HG03175 (cell line): Measurements from ENCODE around the gene EXOG.
"Not testable (repeated sequence)": the region's sequence is repeated elsewhere in the genome, so short reads cannot be mapped to it uniquely, and the experiment has no call there.

Experiments
- ATAC-seq: cut with Tn5 transposase; IDR thresholded peaks from one replicate; pipeline ENCODE4 v1.9.1; 2021; ENCODE audit warnings: mild to moderate bottlenecking, moderate library complexity; ENCODE audit not compliant: unreplicated experiment

EXOG gene

DNA sequence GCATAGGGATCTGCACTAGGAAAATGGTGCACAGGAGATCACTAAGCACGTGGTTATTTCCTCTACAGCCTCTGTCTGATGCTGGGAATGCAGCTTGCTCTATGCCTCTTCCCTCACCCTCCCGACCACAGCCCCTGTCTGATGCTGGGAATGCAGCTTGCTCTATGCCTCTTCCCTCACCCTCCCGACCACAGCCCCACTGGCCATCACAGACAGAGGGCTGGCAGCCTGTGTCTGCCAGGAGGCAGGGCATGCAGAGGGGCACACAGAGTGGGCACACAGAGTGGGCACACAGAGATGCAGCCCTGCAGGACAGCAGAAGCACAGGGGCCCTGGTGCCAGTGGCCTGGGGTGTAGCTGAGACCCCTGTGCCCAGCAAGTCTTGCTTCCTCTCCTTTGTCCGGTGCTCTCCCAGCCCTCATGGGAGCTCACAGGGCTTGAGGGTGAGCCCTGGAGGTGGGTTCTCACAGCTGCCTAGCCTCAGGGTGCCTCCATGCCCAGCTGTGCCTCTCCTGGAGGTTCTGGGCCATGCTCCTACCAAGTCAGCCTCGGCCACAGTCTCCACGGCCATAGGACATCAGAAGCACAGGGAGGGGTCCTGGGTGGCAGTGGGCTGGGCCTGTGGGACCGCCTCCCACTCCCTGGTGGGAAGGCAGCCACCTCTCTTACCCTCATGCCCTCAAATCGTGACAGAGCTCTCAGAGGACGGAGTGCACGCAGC, 65.8 kb downstream of the EXOG start:
- no peak for ATAC-seq

DNA sequence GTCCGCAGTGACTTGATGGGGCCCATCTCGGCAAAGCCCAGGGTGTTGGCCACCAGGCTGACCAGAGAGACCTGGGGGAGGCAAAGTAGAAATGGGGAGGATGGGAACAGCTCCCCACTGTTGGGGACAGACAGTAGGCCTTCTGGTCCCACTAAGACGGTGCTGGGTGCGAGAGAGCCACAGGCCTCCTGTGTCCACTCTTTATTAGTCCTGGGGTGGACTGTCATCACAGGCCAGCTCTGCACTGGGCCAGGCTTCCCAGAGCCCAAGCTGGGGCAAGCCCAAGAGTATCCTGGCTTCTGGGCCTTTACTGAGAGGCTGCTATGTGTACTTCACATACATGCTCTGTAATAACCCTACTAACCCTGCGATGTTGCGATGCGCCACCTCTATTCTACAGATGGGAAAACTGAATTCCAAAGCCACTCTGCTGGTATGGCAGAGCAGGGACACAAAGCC, 66.4 kb downstream of the EXOG start:
- ATAC-seq: no peak

DNA sequence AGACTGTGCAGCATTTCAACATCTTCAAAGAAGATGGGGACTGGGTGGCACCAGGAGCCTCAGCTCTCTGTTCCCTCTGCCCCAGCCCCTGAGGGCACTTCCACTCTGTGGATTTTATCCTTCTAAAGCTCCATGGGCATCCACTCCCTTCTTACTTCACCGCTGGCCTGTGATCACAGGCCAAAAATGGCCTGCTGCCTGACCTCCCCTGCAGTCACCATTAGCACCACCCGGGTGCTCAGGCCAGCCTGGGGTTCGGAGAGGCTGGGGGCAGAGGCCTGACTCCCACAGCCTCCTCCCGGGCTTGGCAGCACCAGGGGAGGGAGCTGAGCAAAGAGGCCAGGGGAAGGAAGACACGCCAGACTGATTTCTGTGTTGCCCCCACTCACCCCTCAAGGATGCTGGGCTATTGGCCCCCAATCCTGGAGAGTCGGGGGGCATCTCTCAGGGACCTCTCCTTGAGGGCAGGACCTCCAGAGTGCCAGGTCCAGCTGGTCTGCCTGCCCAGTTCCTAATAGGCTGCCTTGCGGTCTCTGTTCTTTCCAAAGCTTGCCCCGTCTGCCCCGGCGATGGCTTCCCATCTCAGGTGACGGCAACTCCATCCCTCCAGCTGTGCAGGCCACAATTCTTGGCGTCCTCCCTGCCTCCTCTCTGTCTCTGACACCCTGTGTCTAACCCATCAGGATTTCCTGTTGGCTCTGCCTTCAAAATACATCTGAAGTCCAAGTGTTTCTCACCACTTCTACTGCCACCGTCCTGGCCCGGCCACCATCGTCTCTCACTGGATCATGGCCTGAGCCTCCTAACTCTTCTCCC, 67.1 kb downstream of the EXOG start:
- no peak for ATAC-seq

DNA sequence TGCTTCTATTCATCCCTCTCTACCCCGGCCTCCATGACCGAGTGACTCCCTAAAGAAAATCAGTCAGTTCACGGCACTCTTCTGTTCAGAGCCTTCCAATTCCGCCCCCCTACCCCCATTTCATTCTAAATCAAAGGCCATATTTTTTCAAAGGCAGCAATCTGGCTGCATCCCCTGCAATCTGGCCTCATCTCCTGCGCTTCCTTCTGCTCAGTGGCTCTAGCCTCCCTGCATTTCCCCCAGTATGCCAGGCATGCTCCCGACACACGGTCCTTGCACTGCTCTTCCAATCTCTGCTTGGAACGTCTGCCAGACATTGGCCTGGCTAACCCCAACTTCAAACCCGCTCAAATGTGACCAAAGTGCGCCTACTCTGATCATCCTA, 67.7 kb downstream of the EXOG start:
- no peak for ATAC-seq

DNA sequence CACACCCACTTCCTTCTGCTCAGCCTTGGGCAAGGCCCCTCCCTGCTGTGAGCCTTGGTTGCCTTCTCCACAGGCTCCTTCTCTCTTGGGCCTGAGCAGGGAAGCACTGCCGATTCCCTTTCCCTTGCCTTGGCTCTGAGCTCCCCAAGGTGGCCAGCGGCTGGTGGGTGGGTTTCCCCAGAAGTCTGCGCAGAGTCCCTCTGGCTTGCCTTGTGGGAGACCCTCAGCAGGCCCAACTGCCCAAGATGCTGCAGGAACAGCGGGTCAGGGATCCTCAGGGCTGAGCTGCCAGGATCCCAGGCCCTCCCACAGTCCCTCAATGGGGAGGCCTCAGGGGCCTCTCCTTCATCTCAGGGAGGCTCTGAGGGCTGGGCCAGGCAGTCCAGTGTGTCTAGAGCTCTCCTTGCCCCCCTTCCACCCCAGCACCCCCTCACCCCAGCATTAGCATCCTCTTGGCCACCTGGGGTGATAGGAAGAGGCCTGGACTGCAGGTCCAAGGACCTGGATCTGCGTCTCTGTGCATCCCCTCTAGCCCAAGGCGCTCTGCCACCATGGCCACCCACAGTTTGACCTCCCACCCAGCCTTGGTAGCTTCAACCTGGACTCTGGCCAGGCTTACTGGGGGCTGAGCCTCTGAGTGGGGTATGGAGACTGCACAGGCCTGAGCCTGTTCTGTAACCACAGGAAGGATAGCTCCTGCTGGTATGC, 68.6 kb downstream of the EXOG start:
- ATAC-seq: no peak

DNA sequence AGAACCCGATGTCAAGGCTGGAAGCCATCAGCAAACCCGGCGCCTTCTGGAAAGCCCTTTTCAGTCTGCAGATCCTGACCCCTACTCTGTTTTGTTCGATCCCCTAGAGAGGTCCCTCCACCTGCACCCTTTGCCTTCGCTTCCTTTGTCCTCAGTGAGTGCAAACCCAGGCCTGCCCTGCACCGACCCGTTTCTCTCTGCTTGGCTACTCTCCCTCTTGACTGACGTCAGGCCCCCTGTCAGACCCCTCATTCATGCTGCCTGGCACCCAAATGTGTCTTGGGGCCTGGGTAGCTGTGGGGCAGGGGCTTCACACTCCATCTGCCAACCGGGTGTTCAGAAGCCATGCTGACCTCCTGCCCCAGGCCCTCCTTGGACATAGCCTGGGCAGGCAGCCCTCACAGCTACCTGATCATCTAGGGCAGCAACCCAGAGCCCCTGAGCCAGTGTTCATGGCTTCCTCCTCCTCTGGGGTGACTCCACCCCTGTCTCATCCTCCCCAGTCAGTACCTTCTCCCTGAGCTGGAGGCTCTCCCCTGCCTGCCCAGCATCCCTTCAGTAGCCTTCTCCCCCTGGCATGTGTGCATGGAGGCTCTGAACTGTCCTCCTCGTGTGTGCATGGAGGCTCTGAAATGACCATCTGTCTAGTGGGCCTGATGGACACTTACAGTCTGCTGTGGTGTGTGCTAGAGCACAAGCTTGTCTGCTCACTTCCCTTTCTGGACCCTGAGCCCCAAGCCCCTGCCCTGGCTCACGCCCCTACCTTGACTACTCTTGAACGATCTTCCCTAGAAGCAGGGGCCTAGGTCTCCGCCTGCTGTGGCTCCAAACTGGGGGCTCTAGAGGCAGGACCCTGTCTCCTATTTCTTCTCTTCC, 69.4 kb downstream of the EXOG start:
- ATAC-seq: no peak

DNA sequence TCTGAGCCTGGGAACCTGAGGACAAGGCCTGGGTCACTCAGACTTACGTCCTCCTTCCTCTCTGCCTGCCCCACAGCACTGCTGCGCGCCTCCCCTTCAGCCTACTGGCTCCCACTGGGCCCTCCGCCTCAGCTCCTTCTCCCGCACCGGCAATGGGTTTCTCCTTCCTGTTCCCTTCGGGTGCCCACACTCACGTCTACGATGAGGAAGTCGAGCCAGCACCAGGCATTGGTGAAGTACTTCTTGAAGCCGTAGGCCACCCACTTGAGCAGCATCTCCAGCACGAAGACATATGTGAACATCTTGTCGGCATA, 70.0 kb downstream of the EXOG start:
- ATAC-seq: no peak

DNA sequence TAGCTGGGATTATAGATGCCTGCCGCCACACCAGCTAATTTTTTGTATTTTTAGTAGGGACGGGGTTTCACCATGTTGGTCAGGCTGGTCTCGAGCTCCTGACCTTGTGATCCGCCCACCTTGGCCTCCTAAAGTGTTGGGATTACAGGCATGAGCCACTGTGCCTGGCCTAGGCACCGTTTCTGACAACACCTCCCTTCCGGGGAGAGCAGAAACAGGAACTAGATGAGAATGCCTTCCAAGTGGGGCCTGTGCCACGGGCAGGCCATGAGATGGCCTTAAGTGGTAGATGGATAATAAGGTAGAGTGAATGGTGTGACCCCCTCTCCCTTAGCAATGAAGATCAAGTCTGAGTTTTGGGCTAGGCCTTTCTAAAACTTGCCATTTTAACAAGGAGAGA, 70.7 kb downstream of the EXOG start:
- not testable (repeated sequence) for ATAC-seq

DNA sequence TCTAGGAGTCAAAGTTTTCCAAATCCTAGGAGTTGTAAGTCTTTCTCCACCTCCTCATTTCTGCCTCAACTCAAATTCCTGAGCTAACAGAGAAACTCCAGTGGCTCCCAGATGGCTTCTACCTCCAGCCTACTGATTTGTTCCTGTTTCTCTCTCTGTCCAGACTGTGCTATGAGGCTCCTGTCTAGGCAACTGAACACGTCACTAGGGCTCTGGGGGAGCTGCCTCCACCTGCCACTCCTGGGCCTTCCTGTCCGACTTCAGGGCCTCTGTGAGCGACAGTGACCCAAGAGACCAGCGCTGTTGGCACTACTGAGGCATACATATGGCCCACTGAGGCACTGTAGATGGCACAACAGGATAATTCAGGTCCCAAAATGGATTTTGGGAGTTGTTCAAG, 71.4 kb downstream of the EXOG start:
- no peak for ATAC-seq

DNA sequence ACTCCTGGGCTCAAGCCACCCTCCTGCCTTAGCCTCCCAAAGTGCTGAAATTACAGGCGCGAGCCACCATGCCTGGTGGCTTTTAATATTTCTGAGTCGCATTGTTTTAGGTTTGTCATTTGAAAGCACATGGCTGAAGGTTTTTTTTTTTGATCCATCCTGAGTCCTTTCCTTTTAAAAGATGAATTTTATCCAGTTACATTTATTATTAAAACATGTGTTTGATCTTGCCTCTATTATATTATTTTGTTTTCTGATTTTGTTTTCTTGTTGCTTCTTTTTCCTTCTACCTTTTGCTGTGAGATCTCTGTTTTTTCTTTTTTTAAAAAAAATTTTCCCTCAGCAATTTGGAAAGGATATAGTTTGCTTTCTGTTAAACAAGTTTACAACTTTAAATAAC, 77.0 kb downstream of the EXOG start:
- no peak for ATAC-seq

DNA sequence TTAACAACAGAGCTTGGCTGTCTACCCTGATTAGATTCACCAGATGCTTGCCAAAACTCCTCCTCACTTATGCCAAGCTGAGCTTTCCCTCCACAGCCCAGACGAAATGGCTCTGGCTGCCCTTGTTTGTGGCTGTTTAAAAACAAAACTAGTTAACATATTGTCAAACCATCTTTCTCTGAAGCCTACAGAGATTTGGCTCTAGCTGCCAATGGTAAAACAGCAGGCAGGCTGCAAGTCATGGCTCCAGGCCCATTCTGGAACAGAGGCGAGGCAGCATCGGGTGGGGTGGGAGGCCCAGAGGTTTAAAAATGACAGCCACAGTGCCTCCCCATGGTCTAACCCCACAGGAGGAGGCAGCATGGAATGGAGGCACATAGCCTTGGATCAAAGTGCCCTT, 77.4 kb downstream of the EXOG start:
- ATAC-seq: no peak

DNA sequence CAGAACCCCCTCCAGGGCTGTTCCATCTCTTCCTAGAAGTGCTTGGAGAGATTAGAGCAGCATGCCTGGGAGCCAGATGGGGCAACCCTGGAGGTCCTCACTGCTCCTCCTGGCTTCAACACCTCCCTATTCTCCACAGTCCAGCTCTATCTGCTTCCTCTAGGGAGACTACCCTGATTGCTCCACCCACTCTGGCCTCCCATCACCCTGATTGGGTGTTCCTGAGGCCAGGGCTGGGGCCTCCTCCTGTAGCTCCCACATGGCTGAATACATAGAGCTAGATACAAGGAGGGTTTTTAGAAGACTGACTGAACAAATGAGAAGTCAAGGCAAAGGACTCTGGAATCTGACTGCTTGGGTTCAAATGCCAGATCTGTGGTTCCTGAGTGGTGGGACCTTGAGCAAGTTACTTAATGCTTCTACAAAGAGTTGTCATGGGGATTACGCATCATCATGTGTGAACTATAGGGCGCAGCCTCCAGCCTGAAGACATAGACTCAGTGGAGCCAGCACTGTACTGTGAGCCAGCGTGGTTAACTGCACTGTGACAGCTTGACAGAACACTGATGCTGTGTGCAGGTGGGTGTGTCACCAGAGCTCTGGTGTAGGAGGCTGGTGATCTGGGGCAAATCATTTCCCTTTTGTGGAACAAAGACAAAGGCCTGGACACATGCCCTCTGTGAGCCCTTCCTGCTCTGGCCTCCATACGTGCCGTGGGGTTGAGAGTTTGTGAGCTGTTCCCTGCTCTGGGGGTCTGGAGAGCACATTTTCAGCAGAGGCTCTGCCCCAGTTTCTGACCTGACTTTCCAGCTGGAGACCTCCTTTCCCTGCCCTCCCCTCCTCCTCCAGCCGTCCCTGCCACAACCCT, 78.5 kb downstream of the EXOG start:
- ATAC-seq: no peak

DNA sequence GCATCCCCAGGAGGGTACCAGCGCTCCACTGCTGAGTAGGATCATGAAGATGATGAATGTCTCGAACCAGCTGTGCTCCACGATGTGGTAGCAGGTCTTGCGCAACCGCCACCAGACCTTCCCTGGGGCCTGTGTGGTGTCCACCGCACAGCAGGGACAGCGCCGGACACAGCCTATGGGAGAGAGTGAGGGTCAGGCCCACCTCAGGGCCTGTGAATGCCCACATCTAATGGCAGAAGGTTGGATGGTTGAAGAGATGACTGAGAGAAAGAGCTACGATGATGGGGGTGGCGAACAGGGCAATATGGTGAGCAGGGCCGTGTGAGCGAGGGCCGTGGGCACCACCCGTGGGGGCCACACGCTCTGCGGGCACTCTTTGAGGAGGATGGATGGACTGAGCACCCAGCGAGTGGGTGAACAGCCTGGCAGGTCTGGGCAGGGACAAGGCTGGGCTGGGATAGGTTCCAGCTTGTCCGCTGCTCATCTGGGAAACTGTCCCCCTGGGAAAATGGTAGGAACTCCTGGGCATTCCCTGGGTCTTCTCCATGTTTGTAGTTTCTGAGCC, 79.2 kb downstream of the EXOG start:
- no peak for ATAC-seq
